Right atrium auricular region (tissue), 2 donors: ENCODE measurements around the gene UMAD1. TPM values are rescaled to one million over a fixed set of nuclear protein-coding genes. Genes with fewer than 3 reads are reported as not detected.

Source experiments
- DNase-seq: peaks from one replicate; pipeline ENCODE4 v3.0.0-alpha.2; 2019; ENCODE audit warnings: low spot score
- H3K27ac ChIP-seq, 2 donors: fragments of 200-600 bp; sonication (generic); 1 replicate in 1 of 2; 2 replicates in 1 of 2; pipeline ENCODE4 v1.5.1; 2016 to 2019
- H3K27me3 ChIP-seq, 2 donors: fragments of 200-600 bp; sonication (generic); one replicate each; pipeline versions ENCODE4 v1.5.1 to v1.6.0; 2017 to 2019
- H3K36me3 ChIP-seq: fragments of 200-600 bp; sonication (generic); one replicate; pipeline ENCODE4 v1.5.1; 2016
- H3K4me1 ChIP-seq, 2 donors: fragments of 200-600 bp; sonication (generic); one replicate each; pipeline versions ENCODE4 v1.5.1 to v1.6.0; 2017 to 2019
- H3K4me3 ChIP-seq, 2 donors: fragments of 200-600 bp; sonication (generic); 1 replicate in 1 of 2; 2 replicates in 1 of 2; pipeline ENCODE4 v1.5.1; 2017 to 2019; ENCODE audit warnings: mild to moderate bottlenecking in 1 of 2, moderate library complexity in 1 of 2
- H3K9me3 ChIP-seq, 2 donors: fragments of 200-600 bp; sonication (generic); one replicate each; pipeline ENCODE4 v1.5.1; 2019
- total RNA-seq, 2 donors: library from RNA; depleted of rRNA; stranded (reverse); fragments of >200 nt; gene quantifications; one replicate each; pipeline ENCODE4 v1.1.0, GENCODE V29; 2016
- TF ChIP-seq, protein P1 (sequence below), 2 donors: fragments of 200-600 bp; sonication (generic); IDR thresholded peaks; one replicate each; pipeline ENCODE4 v1.5.1; 2019; ENCODE audit warnings: antibody characterized with exemption in 2 of 2

The UMAD1 gene
- total RNA-seq: 10 to 100 TPM in 1 of 2 donors, 1 to 10 TPM in 1; 9.2 to 17.7 TPM

DNA sequence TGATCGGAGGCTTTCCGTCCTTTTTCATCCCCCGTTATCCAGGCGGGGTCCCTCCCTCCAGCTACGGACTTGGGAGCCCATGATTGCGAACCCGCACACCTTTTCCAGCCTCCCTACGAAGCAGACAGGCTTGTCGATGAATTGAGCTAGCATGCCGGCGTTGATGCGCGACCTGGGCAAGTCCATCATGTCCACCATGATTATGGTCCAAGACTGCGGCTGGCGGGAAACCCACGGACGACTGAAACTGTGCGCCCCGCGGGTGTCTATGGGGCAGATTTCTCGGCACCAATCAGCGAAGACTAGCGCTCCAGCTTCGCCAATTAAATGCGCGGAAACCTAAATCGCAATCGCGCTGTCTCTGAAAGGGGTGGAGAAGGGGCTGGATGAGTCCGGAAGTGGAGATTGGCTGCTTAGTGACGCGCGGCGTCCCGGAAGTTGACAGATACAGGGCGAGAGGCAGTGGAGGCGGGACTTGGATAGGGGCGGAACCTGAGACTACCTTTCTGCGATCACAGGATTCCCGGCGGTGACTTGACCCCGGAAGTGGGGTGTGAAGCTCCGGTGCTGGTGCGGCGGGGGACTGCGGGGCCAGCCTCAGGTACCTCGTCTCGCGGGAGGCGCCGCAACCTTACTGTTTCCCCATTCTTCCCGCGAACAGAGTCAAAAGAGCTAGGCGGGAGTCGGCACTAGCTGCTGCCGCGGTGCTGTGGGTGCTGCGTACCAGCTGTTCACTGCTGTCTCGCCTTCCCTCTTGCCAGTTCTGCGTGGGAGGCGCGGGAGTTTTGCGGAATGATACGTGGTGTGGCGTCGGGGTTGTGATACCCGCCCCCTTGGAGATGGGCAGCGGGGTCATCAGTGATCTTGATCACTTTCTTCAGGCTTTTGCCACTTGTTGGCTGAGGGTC is at the start of gene UMAD1:
Gene UMAD1 (plus strand): TSS at position 532 of the 908 bp plus-strand sequence. CDS start 32,620 bp downstream, outside the sequence.
- Histone ChIP-seq H3K27ac (peak within 1 kb of the TSS; percentile 88), H3K27me3 (no peaks in the 10 kb centered on the region), H3K9me3 (no peaks in the 10 kb centered on the region), H3K4me3 (peak within 1 kb of the TSS; percentile 81 to 89), H3K4me1 (peaks cover 0 to 18% of the 10 kb centered on the region in 2 donors), H3K36me3 (no peaks in the 10 kb centered on the region)
- DNase-seq: peak; percentile 99
- TF ChIP-seq, protein P1, sequence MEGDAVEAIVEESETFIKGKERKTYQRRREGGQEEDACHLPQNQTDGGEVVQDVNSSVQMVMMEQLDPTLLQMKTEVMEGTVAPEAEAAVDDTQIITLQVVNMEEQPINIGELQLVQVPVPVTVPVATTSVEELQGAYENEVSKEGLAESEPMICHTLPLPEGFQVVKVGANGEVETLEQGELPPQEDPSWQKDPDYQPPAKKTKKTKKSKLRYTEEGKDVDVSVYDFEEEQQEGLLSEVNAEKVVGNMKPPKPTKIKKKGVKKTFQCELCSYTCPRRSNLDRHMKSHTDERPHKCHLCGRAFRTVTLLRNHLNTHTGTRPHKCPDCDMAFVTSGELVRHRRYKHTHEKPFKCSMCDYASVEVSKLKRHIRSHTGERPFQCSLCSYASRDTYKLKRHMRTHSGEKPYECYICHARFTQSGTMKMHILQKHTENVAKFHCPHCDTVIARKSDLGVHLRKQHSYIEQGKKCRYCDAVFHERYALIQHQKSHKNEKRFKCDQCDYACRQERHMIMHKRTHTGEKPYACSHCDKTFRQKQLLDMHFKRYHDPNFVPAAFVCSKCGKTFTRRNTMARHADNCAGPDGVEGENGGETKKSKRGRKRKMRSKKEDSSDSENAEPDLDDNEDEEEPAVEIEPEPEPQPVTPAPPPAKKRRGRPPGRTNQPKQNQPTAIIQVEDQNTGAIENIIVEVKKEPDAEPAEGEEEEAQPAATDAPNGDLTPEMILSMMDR (IDR thresholded peaks at IDR 0.05): no peak

DNA sequence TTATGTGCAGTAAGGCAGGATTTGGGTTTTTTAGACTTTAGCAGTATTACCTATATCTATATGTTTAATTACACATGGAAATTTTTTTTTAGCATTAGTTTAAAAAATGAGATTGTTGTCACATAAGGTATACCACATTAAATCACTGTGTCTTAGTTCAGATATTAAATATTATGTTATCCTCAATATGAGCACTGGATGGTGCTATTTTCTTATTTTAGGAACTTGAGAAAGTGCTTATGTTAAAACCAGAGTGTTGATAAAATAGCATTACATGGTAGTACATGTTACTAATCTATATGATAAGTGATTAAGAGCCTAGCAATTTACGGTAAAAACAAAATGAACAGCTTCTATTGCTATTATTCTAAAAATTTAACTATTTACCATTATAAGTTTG is 45.1 kb upstream of the UMAD1 start:
- H3K4me3 ChIP-seq: no peak overlapping the region
- no peaks in the 10 kb centered on the region for H3K9me3 ChIP-seq
- TF ChIP-seq, protein P1 (IDR thresholded peaks at IDR 0.05): peak in 1 of 2 donors; percentile 53
- no peaks in the 10 kb centered on the region for H3K4me1 ChIP-seq
- peaks cover 29% of the 10 kb centered on the region for H3K36me3 ChIP-seq
- no peak for DNase-seq
- no peak overlapping the region for H3K27ac ChIP-seq
- no peaks in the 10 kb centered on the region for H3K27me3 ChIP-seq

DNA sequence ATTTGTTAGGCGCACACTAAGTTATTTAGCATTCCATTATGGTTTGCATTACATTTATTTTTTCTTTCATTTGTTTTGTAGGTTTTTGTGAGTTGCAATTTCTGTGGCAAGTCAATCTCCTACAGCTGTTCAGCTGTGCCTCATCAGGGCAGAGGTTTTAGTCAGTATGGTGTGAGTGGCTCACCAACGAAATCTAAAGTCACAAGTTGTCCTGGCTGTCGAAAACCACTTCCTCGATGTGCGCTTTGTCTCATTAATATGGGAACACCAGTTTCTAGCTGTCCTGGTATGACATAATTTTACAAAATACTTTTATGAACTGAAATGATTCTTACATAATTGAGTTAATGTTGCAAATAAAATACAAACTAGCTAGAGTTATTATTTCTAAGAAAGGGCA is 44.4 kb upstream of the UMAD1 start:
- H3K9me3 ChIP-seq: no peaks in the 10 kb centered on the region
- H3K27me3 ChIP-seq: no peaks in the 10 kb centered on the region
- no peak overlapping the region for H3K4me3 ChIP-seq
- DNase-seq: no peak
- H3K4me1 ChIP-seq: no peaks in the 10 kb centered on the region
- H3K27ac ChIP-seq: no peak overlapping the region
- TF ChIP-seq, protein P1 (IDR thresholded peaks at IDR 0.05): no peak
- peaks cover 29% of the 10 kb centered on the region for H3K36me3 ChIP-seq

DNA sequence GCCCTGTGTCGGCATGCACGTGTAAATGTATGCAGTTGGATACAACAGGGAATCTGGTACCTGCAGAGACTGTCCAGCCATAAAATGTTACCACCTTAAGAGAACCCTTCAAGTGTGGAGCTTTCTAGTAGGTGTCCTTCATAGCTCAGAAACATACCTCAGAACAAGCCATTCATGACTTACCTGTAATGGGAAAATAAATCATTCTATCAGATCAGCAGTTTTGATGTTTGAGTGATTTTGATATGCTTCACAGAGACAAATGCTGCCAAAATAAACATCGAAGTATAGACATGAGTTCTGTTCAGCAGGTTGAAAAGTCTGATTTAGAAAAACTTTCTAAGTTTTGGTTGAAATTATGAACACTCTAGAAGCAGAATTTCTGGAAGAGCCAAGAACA is 33.5 kb upstream of the UMAD1 start:
- no peaks in the 10 kb centered on the region for H3K27me3 ChIP-seq
- TF ChIP-seq, protein P1 (IDR thresholded peaks at IDR 0.05): no peak
- DNase-seq: no peak
- H3K4me3 ChIP-seq: no peak overlapping the region
- peaks cover 11% of the 10 kb centered on the region for H3K36me3 ChIP-seq
- H3K4me1 ChIP-seq: no peaks in the 10 kb centered on the region
- no peaks in the 10 kb centered on the region for H3K9me3 ChIP-seq
- H3K27ac ChIP-seq: no peak overlapping the region

DNA sequence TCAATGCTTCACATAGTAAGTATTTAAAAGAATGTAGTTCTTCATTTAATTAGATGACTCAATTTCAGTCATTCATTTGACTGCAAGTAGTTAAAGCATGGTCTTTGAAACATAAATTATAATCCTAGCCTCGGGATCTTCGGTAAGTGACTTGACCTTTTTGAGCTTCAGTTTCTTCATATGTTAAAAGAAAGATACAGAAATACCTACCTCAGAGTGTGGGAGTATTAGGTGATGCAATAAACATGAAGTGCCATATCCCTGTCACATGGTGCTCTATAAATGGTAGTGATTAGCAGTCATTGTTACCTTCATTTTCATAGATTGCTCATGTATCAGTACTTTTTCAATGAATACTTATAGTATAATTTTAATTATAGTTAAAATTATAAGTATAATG is 31.2 kb upstream of the UMAD1 start:
- Histone ChIP-seq H3K4me1 (no peaks in the 10 kb centered on the region), H3K27me3 (no peaks in the 10 kb centered on the region), H3K27ac (no peak overlapping the region), H3K4me3 (no peak overlapping the region), H3K36me3 (peaks cover 11% of the 10 kb centered on the region), H3K9me3 (no peaks in the 10 kb centered on the region)
- TF ChIP-seq, protein P1 (IDR thresholded peaks at IDR 0.05): no peak
- DNase-seq: no peak
